NCI-H2196 treated with DMSO at 0.1 percent for 48 hours (cell line): Measurements from ENCODE around the gene SULT1B1.

Experiments used
- DNase-seq: peaks from one replicate; lab custom pipeline; 2025; ENCODE audit not compliant: unreplicated experiment; lab: John Stamatoyannopoulos, UW

The SULT1B1 gene

DNA sequence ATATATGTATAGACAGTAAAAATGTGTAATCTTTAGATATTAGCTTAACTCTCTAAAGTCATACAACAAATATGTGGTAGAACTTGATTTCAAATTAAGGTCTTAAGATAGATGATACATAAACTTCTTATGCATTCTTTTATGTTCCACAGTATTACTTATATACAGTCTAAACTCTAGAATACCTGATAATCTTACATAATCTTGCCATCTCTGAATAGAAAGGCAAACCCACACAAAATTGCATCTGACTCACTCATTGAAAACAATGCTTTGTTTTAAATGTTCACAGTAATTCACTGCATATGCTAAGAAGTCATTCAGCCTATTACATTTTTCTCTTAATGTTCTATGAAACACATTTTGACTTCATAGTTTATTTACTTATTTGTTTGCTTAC lies 10.1 kb downstream of the SULT1B1 start:
- DNase-seq, result no peak

DNA sequence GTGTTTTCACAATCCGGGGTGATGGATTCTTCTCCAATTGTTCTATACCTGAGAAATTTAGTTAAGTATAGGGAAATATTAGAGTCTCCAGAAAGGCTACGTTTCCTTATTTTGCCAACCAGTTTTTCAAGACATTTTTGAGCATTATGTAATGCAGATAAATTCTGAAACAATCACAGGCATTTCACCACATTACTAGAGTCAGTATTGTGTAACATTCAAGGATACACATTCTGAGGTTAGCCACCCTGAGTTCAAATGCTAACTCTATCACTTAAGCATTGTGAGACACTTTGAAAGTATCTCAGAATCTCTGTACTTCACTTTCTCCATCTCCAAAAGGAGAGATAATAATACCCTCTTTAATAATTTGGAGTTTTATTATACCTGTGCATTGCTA lies 10.6 kb downstream of the SULT1B1 start:
- DNase-seq, result no peak

DNA sequence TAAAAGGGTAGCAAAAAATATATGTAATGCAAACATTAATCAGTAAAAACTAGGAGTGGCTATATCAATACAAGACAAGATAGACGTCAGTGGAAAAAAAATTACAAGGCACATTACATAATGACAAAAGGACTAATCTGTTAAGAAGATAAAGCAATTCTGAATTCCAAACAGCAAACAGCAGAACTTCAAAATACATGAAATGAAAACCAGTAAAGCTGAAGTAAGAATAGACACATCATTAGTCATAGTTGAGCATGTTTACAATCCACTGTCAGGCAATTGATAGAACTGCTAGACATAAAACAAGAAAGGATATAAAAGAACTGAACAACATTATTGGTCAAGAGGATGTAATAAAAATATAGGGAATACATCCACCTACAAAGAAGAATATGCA lies 12.2 kb downstream of the SULT1B1 start:
- DNase-seq, result no peak

DNA sequence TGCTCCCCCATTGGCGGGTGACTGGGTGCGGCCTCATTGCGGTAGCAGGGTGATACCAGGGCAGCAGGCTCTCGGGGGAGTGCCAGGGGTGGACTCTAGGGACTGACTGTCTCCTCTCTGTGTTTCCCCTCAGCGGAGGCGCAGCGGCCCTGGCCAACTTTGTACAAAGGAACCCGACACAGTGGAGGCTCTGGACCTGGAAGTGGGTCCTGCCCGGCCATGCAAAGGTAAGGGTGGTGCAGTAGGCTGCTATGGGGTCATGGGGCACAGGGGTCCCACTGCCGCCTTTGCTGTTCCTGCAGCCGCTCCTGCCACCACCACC lies 16.3 kb downstream of the SULT1B1 start:
- DNase-seq, result no peak

GRCh38 chr4:69743476-69744156 lies 16.8 kb downstream of the SULT1B1 start:
- DNase-seq, result no peak

- DNase-seq, result no peak
Observed at GRCh38 chr4:69742596-69742995, 17.8 kb downstream of the SULT1B1 start.

DNA sequence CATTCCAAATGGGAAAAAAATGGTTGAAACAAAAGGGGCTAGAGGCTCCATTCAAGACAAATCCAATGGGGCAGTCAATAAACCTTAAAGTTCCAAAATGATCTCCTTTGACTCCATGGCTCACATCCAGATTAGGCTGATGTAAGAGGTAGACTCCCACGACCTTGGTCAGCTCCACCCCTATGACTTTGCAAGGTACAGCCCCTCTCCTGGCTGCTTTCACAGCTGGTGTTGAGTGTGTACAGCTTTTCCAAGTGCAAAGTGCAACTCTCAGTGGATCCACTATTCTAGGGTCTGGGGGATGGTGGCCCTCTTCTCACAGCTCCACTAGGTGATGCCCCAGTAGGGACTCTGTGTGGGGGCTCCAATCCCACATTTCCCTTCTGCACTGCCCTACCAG lies 21.5 kb downstream of the SULT1B1 start:
- DNase-seq, result no peak

GRCh38 chr4:69735119-69735518 lies 25.3 kb downstream of the SULT1B1 start:
- no peak for DNase-seq

GRCh38 chr4:69731847-69732246 lies 28.6 kb downstream of the SULT1B1 start:
- DNase-seq, result no peak

- no peak for DNase-seq
Observed at GRCh38 chr4:69731241-69731640, 29.2 kb downstream of the SULT1B1 start.

DNA sequence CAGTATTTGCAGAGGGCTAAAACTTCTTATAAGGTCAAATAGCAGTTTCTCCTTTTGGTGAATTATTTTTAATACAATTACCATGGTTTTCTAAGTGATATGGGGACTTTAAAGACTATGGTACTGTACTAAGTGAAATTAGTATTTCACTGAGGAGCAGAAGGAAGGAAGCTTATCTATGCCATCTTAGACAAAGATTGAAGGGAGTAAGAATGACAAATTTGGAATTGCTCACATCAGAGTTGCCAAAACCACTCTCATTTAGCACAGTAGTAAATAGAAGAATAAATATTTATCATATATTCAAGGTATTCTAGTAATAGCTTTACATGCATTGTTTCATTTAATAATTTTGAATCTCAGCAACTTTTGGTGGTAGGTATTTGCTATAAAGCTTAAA lies 30.4 kb downstream of the SULT1B1 start:
- DNase-seq, result no peak

DNA sequence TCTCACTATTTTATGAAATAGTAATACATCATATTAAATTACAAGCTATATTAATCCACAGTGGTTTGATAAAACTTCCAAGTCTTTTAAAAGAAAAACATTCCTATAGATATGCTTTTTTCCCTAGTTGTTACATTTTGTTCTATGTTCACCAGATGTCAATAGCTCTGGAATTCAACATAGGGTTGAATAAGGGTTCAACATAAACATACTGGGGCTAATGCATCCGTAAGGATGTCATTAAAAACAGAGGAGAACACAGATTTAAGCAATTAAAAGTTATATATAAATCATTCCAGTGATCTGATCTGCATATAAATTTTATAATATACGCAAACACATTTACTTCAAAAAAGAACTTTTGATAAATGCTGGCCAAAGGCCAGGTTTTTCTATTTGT lies 32.5 kb downstream of the SULT1B1 start:
- no peak for DNase-seq

GRCh38 chr4:69727426-69727825 lies 33.0 kb downstream of the SULT1B1 start:
- no peak for DNase-seq

- DNase-seq, result no peak
Observed at GRCh38 chr4:69726971-69727370, 33.4 kb downstream of the SULT1B1 start.

DNA sequence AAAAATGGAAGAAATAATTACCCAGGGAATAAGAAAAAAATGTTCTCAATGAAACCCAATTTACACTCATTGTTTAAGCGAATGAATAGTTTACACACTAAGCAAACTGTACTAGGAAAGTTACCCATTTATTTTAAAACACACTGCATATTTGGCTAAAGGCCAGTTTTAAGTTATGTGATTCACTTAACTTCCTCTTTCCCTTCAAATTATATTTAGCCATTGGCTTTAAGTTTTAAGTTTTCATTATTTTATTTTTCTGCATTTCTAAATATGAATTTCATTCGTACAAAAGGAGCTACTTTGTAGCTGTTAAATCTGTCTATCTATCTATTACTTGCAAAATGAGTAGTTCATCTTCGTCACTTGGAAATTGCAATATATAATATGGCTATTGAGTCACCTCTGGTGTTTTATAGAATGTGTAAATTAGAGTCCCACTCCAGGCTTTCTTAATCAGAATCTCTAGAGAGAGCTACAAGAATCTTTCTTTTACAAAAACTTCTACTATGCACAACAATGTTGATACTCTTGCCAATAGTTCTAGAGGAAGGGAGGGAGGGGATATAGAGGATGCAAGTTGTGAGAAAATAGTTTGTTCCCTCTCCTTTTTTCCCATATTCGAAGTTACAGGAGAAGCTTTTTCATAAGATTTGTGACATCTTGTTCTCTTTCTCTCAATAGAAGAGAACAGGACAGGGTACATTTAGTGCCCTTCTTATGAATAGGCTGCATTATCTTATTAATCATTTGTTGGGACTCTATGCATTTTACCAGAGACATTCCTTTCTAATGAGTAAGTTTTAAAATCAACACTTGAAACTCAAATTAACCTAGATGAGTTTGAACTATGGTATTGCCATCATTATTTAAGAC lies 41.8 kb downstream of the SULT1B1 start:
- DNase-seq, result no peak

DNA sequence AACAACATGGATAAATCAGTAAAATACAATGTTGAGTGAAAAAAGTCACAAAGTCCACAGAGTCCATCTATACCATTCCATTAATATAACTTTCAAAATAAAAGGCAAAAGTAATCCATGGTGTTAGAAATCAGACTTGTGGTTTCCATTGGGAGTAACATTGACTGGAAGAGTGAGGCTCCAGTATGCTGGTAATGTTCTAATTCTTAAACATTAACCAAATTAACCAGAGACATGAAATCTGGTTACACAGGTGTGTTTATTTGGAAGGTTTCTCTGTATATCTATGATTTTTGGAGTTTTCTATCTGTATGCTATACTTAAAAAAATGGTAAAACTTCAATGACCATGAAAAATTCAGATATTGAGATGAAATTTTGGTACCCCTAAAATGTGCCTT lies 42.6 kb downstream of the SULT1B1 start:
- no peak for DNase-seq

DNA sequence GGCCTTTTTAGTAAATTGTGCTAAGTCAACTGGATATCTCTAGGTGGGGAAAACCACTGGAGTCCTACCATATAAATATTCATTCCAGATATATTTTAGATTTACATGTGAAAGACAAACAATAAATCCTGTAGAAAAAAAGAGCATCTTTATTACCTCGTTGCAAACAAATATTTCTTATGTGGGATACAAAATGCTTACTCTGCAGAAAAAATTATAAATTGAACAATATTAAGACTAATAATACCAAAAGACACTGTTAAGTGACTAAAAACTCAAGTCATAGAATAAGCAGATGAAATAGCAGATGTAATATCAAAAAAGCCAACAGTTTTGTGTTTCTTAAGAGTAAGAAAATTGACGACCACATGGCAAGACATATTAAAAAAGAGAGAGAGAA lies 43.8 kb downstream of the SULT1B1 start:
- DNase-seq, result no peak

- no peak for DNase-seq
Observed at GRCh38 chr4:69714086-69714485, 46.3 kb downstream of the SULT1B1 start.

DNA sequence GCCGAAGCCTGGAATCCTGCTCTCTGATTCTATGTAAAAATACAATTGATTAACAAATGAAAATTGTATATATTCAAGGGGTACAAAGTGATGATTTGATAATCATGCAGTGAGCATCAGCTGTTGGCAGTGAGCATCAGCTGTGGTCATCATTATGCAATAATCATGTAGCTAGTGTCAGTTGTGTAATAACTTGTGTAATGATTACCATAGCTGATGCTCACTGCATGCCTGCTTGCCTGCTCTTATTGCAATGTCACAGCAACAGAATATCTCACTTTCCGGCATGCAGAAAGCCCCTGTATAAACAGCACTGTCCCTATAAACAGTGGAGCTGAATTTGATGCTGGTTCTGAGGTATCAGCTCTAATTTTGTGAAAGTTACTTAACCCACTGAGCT lies 46.8 kb downstream of the SULT1B1 start:
- DNase-seq, result no peak

DNA sequence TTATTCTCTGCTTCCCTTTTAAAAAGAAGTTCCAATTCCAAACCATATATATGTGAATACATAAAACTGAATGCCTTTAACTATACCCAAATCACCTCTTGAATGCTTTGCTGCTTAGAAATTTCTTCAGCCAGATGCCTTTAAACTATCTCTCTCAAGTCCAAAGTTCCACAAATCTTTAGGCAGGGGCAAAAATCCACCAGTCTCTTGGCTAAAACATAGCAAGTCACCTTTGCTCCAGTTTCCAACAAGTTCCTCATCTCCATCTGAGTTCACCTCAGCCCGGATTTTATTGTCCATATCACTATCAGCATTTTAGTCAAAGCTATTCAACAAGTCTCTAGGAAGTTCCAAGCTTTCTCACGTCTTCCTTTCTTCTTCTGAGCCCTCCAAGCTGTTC lies 49.8 kb downstream of the SULT1B1 start:
- DNase-seq, result no peak

DNA sequence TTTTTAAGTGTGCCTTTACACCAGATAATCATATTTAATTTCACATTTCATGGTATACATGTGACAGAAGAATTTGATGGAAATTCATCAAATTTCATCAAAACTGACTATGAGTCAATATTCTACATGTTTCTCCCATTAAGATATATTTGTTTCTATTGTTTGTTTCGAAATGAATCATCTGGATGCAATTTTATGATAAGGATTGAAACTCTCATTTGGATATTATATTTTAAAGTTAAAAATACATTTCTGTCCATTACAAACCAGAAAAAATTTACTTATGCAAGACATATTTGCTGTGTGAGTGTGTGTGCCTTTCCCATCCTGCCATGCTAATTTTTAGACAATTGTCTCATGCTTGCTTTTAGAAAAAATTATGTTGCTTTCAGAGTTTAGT lies 52.2 kb downstream of the SULT1B1 start:
- DNase-seq, result no peak

- DNase-seq, result no peak
Observed at GRCh38 chr4:69707807-69708206, 52.6 kb downstream of the SULT1B1 start.

- DNase-seq, result no peak
Observed at GRCh38 chr4:69702201-69702600, 58.2 kb downstream of the SULT1B1 start.
